ENCODE measurements around the gene CAMTA2.

The CAMTA2 gene

DNA sequence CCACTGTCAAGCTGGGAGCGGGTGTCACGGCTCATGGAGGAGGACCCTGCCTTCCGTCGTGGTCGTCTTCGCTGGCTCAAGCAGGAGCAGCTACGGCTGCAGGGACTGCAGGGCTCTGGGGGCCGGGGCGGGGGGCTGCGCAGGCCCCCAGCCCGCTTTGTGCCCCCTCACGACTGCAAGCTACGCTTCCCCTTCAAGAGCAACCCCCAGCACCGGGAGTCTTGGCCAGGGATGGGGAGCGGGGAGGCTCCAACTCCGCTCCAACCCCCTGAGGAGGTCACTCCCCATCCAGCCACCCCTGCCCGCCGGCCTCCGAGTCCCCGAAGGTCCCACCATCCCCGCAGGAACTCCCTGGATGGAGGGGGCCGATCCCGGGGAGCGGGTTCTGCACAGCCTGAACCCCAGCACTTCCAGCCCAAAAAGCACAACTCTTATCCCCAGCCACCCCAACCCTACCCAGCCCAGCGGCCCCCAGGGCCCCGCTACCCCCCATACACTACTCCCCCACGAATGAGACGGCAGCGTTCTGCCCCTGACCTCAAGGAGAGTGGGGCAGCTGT lies 36.2 kb upstream of the CAMTA2 start:
- intact Hi-C loops (cut with DNase I; ENCODE audit: low total_unique reads): no loop called here
- no peak for DNase-seq
- H3K4me1 ChIP-seq: no peaks in the 10 kb centered on the region
- TF ChIP-seq, protein P1, sequence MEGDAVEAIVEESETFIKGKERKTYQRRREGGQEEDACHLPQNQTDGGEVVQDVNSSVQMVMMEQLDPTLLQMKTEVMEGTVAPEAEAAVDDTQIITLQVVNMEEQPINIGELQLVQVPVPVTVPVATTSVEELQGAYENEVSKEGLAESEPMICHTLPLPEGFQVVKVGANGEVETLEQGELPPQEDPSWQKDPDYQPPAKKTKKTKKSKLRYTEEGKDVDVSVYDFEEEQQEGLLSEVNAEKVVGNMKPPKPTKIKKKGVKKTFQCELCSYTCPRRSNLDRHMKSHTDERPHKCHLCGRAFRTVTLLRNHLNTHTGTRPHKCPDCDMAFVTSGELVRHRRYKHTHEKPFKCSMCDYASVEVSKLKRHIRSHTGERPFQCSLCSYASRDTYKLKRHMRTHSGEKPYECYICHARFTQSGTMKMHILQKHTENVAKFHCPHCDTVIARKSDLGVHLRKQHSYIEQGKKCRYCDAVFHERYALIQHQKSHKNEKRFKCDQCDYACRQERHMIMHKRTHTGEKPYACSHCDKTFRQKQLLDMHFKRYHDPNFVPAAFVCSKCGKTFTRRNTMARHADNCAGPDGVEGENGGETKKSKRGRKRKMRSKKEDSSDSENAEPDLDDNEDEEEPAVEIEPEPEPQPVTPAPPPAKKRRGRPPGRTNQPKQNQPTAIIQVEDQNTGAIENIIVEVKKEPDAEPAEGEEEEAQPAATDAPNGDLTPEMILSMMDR (IDR thresholded peaks at IDR 0.05): no peak
- no peaks in the 10 kb centered on the region for H3K9me3 ChIP-seq
- no peaks in the 10 kb centered on the region for H3K27me3 ChIP-seq
- no peak overlapping the region for H3K4me3 ChIP-seq
- peaks cover 45 to 64% (median 64%) of the 10 kb centered on the region in 3 donors for H3K36me3 ChIP-seq
- no peak overlapping the region for H3K27ac ChIP-seq

DNA sequence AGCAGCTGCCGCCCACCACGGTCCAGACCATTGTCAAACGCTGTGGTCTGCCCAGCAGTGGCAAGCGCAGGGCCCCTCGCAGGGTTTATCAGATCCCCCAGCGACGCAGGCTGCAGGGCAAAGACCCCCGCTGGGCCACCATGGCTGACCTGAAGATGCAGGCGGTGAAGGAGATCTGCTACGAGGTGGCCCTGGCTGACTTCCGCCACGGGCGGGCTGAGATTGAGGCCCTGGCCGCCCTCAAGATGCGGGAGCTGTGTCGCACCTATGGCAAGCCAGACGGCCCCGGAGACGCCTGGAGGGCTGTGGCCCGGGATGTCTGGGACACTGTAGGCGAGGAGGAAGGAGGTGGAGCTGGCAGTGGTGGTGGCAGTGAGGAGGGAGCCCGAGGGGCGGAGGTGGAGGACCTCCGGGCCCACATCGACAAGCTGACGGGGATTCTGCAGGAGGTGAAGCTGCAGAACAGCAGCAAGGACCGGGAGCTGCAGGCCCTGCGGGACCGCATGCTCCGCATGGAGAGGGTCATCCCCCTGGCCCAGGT lies 34.8 kb upstream of the CAMTA2 start:
- no peak for DNase-seq
- Histone ChIP-seq H3K36me3 (peaks cover 53 to 78% (median 78%) of the 10 kb centered on the region in 3 donors), H3K4me1 (no peaks in the 10 kb centered on the region), H3K4me3 (no peak overlapping the region), H3K9me3 (no peaks in the 10 kb centered on the region), H3K27ac (no peak overlapping the region), H3K27me3 (no peaks in the 10 kb centered on the region)
- intact Hi-C loops (cut with DNase I; ENCODE audit: low total_unique reads): no loop called here
- TF ChIP-seq, protein P1 (IDR thresholded peaks at IDR 0.05): no peak

DNA sequence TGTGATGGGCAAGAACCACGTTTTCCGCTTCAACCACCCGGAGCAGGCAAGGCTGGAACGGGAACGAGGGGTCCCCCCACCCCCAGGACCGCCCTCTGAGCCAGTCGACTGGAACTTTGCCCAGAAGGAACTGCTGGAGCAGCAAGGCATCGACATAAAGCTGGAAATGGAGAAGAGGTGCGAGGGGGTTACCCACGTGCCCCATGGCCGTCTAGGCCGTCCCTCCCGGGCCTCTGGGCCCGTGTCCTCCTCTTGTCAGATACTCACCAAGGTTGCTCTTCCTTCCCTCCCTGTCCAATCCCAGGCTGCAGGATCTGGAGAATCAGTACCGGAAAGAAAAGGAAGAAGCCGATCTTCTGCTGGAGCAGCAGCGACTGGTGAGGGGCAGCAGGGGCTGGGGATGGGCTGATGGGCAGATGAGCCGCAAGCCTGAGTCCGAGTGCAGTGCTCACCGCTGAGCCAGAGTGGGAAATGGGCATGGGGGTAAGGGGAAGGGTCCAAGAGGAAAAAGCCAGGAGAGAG lies 33.1 kb upstream of the CAMTA2 start:
- no peak for DNase-seq
- TF ChIP-seq, protein P1 (IDR thresholded peaks at IDR 0.05): no peak
- Histone ChIP-seq H3K36me3 (peaks cover 70 to 95% (median 90%) of the 10 kb centered on the region in 3 donors), H3K9me3 (no peaks in the 10 kb centered on the region), H3K27me3 (no peaks in the 10 kb centered on the region), H3K4me1 (no peaks in the 10 kb centered on the region), H3K27ac (no peak overlapping the region), H3K4me3 (no peak overlapping the region)
- intact Hi-C loops (cut with DNase I; ENCODE audit: low total_unique reads): no loop called here

DNA sequence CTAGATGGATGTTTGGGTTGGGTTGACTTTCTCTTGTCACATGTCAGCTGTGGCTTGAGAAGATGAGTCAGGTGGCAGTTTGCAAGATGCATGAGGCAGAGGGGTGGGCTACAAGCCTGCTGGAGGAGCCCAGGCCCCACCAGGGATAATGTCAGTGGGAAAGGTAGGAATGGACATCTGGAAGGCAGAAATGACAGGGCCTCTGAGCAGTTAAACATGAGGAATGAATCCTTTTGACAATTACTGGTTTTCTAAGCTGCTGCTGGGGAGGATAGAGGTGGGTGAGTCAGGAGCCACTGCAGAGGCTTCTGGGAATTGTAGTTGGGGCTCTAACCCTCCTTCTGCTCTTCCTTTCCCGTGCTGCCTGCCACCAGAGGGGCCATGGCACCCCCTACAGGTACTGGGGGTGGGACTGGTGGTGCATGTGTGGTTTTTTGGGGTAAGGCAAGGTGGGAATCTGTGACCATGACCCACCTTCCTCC lies 32.0 kb upstream of the CAMTA2 start:
- intact Hi-C loops (cut with DNase I; ENCODE audit: low total_unique reads): no loop called here
- Histone ChIP-seq H3K4me3 (no peak overlapping the region), H3K9me3 (no peaks in the 10 kb centered on the region), H3K36me3 (peaks cover 81 to 100% (median 93%) of the 10 kb centered on the region in 3 donors), H3K27me3 (no peaks in the 10 kb centered on the region), H3K27ac (no peak overlapping the region), H3K4me1 (no peaks in the 10 kb centered on the region)
- TF ChIP-seq, protein P1 (IDR thresholded peaks at IDR 0.05): no peak
- DNase-seq: no peak

DNA sequence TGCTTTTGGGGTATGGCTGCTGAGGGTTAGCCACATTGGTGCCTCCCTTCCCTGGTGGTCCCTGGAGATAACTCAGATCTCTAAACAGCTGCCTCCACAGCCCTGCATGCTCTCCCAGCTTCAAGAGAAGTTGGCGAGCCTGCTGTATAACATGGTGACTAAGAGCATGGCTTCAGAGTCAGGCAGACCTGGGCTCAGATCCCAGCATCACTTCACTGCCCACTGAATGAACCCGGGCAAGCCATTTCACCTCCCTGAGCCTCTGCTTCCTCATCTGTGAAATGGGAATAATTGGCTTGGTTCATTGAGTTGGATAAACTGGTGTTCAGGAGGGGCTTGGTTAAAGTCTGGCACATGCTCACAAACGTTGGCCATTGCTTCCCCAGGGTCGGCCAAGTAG lies 26.9 kb upstream of the CAMTA2 start:
- intact Hi-C loops (cut with DNase I; ENCODE audit: low total_unique reads): no loop called here

More for the DNA sequence above, 26.9 kb upstream of the CAMTA2 start:
- H3K36me3 ChIP-seq: peaks cover 88 to 100% (median 91%) of the 10 kb centered on the region in 3 donors
- no peak for DNase-seq
- no peak overlapping the region for H3K27ac ChIP-seq
- no peaks in the 10 kb centered on the region for H3K4me1 ChIP-seq
- no peaks in the 10 kb centered on the region for H3K27me3 ChIP-seq
- H3K4me3 ChIP-seq: no peak overlapping the region
- TF ChIP-seq, protein P1 (IDR thresholded peaks at IDR 0.05): no peak
- H3K9me3 ChIP-seq: no peaks in the 10 kb centered on the region
